Measurements from ENCODE around the gene ST8SIA4. TPM values are rescaled to one million over a fixed set of nuclear protein-coding genes. Genes with fewer than 3 reads are reported as not detected.

Gene ST8SIA4
- total and polyA plus RNA-seq, 8 donors: 9.4 to 38.5 (median 11.2) TPM

DNA sequence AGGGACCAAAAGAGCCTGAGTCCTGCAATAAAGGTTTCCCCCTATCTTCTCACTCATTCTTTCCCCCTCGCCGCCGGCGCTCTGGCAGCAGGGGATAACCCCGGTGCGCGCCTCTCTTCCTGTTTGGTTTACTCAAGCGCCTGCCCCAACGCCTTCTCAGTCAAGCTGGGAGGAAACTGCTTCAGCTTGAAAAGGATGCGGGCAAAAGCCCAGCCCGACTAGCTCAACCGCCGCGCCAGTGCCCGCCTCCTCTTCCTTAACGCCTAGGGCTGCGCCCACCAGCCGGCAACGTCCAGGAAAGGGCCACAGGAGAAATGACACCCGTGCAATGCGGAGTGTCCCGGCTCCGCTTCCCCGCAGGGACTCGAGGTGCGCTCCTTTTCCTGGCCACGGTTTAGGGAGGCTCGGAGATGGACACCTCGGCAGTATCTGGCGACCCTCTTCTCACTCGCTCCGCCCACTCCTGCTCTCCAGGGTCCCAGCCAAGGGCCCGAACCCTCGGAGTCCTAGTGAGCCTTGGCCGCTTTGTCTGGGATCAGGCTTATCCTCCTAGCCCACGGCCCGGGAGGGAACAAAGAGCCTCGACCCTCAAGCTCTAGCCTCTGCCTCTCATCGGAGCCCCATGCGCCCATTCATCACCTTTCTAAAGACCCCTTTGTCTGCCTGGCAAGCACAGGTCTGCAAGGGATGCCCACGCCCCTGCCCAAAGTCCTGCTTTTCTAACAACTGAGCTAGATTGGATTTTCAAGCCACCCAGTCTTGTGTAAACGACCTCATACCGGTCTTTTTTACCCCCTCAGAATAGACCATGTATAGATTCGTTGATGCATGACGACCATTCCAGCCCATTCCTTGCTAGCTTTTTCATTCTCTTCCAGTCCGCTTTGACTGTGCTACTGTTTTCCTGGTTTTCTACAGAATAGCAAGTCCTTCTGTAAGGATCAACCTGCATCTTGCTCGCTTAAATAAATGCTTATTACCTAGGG, 2.0 kb downstream of the ST8SIA4 start:
- H3K27ac ChIP-seq: peak overlapping the region; percentile 78 to 96
- intact Hi-C loops (cut with DNase I): no loop called here
- ATAC-seq: peak; percentile 58

GRCh38 chr5:100900142-100900795, 2.8 kb downstream of the ST8SIA4 start:
- Histone ChIP-seq H3K4me3 (peak overlapping the region; percentile 49 to 71), H3K36me3 (no peaks in the 10 kb centered on the region), H3K4me1 (peaks cover 0 to 52% of the 10 kb centered on the region in 2 donors), H3K27ac (peak overlapping the region; percentile 78 to 96), H3K27me3 (no peaks in the 10 kb centered on the region), H3K9me3 (no peaks in the 10 kb centered on the region)
- TF ChIP-seq, protein P1, sequence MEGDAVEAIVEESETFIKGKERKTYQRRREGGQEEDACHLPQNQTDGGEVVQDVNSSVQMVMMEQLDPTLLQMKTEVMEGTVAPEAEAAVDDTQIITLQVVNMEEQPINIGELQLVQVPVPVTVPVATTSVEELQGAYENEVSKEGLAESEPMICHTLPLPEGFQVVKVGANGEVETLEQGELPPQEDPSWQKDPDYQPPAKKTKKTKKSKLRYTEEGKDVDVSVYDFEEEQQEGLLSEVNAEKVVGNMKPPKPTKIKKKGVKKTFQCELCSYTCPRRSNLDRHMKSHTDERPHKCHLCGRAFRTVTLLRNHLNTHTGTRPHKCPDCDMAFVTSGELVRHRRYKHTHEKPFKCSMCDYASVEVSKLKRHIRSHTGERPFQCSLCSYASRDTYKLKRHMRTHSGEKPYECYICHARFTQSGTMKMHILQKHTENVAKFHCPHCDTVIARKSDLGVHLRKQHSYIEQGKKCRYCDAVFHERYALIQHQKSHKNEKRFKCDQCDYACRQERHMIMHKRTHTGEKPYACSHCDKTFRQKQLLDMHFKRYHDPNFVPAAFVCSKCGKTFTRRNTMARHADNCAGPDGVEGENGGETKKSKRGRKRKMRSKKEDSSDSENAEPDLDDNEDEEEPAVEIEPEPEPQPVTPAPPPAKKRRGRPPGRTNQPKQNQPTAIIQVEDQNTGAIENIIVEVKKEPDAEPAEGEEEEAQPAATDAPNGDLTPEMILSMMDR (IDR thresholded peaks at IDR 0.05): no peak
- DNase-seq (peak; percentile 47 to 68 (median 60)), ATAC-seq (peak; percentile 21)
- intact Hi-C loops (cut with DNase I): no loop called here

More for the DNA sequence above, 2.0 kb downstream of the ST8SIA4 start:
- TF ChIP-seq, protein P1 (IDR thresholded peaks at IDR 0.05): no peak
- H3K27me3 ChIP-seq: no peaks in the 10 kb centered on the region
- H3K9me3 ChIP-seq: no peaks in the 10 kb centered on the region
- DNase-seq: peak; percentile 45 to 94 (median 80)
- peak overlapping the region; percentile 49 to 71 for H3K4me3 ChIP-seq
- peaks cover 0 to 54% of the 10 kb centered on the region in 2 donors for H3K4me1 ChIP-seq
- no peaks in the 10 kb centered on the region for H3K36me3 ChIP-seq

DNA sequence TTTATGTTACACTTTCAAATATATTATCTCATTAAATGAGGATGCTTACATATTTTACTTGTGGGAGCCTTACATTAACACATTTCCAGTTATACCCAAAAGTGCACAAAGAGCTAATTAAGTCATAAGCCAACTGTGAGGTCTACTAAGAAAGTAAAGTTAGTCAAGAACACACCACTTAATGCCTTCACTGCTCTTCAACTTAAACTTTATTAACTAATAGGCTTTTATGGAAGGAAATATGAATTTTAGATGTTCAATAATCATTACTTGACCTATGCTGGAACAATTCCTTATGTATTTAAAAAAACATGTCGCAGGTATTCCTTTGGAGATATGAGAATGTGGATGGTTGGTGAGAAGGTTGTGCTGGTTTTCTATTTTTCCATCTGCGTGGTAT, 3.4 kb downstream of the ST8SIA4 start:
- no peaks in the 10 kb centered on the region for H3K9me3 ChIP-seq
- peak overlapping the region in 1 of 2 donors; percentile 71 for H3K4me3 ChIP-seq
- H3K4me1 ChIP-seq: peaks cover 0 to 46% of the 10 kb centered on the region in 2 donors
- H3K27ac ChIP-seq: peak overlapping the region; percentile 78 to 96
- DNase-seq: no peak
- intact Hi-C loops (cut with DNase I): no loop called here
- no peaks in the 10 kb centered on the region for H3K36me3 ChIP-seq
- ATAC-seq: no peak
- TF ChIP-seq, protein P1 (IDR thresholded peaks at IDR 0.05): no peak
- no peaks in the 10 kb centered on the region for H3K27me3 ChIP-seq

DNA sequence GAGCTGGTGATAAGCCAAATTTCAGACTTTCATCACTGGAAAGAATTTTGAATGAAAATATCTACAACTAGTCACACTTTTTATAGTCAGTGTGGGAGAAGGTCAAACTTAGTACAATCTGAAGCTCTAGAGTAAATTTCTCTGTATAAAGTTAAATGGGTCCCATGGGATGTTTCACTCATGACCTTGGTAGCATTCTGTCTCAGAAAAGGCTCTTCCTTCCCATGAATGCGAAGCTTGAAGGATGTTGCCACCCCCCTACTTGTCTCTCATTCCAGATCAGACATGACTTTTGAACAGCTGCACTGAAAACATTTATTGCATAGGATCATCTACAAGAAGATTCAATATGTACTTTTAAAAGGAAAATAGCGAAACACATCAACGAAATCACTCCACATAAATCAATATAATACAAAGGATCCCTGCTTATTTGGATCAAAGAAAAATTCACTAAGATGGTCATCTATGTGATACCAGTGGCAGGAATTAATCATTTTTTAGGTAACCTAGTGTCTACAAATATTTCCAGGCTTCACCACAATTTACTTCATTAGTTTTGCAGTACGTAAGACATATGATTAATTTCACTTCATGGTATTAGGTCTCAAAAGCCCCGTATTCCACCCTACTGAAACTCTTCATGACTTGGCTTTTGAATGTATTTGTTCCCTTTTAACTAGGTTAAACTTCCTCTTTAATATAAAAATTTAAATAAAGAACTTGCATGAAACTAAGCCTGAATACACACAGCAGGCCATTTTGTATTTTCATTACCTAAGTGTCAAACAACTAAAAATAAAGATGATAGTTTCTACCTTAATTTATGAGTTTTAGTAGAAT, 4.4 kb downstream of the ST8SIA4 start:
- no peak overlapping the region for H3K4me3 ChIP-seq
- TF ChIP-seq, protein P1 (IDR thresholded peaks at IDR 0.05): no peak
- no peak for DNase-seq
- H3K36me3 ChIP-seq: no peaks in the 10 kb centered on the region
- peak overlapping the region in 1 of 2 donors; percentile 96 for H3K27ac ChIP-seq
- no peak for ATAC-seq
- H3K9me3 ChIP-seq: no peaks in the 10 kb centered on the region
- H3K4me1 ChIP-seq: peaks cover 0 to 38% of the 10 kb centered on the region in 2 donors
- intact Hi-C loops (cut with DNase I): no loop called here
- H3K27me3 ChIP-seq: no peaks in the 10 kb centered on the region

Measured in left lung (tissue), 10 donors.